Measurements from ENCODE around the gene FGFRL1.

The FGFRL1 gene

DNA sequence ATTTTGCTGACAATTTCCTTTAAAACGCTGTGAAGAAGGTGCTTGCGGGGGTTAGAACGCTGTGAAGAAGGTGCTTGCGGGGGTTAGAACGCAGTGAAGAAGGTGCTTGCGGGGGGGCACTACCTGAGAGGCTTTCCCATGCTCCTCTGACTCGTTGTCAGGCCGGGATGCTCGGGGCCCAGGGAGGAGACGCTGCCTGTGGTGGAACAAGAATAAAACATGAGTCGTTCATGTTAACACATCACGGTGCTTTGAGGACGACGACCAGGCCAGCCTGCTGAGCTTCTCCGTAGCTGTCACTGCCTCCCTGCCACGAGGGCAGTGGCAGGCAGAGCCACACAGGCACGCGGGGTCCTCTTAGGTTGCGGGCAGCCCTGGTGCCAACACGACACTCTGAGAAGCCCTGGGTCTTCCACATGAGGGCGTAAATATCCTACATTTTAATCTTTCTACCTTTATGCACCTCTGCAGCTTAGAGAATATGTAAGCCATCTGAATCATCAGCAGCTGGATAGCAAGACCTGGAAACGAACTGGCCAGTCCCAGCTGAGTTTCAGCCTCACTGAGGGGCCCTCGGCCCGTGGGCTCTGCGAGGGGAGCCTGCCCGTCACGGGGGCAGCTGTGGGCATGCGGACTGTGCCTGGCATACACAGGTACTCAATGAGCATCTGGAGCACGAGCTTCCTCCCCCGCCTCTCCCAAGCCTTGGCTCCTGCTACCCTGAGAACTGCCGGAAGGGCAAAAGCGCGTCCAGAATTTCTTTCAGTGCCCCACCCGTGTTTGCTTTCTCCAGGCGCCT is 47.0 kb downstream of the FGFRL1 start:
- TF ChIP-seq, protein P1, sequence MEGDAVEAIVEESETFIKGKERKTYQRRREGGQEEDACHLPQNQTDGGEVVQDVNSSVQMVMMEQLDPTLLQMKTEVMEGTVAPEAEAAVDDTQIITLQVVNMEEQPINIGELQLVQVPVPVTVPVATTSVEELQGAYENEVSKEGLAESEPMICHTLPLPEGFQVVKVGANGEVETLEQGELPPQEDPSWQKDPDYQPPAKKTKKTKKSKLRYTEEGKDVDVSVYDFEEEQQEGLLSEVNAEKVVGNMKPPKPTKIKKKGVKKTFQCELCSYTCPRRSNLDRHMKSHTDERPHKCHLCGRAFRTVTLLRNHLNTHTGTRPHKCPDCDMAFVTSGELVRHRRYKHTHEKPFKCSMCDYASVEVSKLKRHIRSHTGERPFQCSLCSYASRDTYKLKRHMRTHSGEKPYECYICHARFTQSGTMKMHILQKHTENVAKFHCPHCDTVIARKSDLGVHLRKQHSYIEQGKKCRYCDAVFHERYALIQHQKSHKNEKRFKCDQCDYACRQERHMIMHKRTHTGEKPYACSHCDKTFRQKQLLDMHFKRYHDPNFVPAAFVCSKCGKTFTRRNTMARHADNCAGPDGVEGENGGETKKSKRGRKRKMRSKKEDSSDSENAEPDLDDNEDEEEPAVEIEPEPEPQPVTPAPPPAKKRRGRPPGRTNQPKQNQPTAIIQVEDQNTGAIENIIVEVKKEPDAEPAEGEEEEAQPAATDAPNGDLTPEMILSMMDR (conservative IDR thresholded peaks at IDR 0.05; ENCODE audit: low read depth), result no peak
- ChIA-PET CTCF (interaction anchor here (0.6 kb wide), 1 partner anchor 26 kb away, joined by 3 read pairs; no protein-coding TSS in a partner anchor), POLR2A (ENCODE audit: low non-redundant PET) (no interaction called here)
- DNase-seq (ENCODE audit: low spot score), result no peak
- H3K27ac ChIP-seq, result no peak overlapping the region; the same call in 1 of the 2 replicates

DNA sequence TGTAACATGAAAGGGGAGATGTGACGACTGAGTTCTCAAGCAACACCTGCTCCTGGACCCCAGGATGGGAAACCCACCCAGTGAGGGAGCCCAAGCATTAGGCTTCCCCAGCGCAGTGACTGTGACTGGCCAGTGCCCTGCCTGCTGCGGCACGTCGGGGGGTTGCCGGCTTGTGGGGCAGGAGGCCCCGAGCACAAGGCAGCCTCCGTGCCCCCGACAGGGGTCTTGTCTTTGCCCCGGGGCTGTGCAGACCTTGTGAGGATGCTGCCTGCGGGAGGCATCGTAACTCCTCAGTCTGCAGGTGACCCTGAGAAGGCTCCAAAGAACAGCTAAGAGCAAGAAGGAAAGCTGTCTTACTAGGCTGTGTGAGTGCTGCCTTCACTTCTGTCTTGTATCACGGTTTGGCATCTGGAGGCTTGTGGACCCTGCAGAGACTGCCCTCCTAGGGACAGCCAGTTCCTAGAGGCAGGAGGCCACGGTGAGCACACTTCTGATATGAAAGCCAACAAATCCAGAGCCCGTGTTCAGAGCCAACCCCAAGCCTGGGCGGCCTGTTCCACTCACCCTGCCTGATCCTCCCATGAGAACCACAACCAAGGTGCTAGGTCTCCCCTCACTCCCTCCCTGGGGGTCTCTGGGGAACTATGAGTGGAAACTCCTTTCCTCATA is 47.7 kb downstream of the FGFRL1 start:
- CTCF ChIA-PET, result no interaction called here
- DNase-seq (ENCODE audit: low spot score), result no peak
- TF ChIP-seq, protein P1 (conservative IDR thresholded peaks at IDR 0.05; ENCODE audit: low read depth), result no peak
- POLR2A ChIA-PET (ENCODE audit: low non-redundant PET), result no interaction called here
- no peak overlapping the region; the same call in 1 of the 2 replicates for H3K27ac ChIP-seq

DNA sequence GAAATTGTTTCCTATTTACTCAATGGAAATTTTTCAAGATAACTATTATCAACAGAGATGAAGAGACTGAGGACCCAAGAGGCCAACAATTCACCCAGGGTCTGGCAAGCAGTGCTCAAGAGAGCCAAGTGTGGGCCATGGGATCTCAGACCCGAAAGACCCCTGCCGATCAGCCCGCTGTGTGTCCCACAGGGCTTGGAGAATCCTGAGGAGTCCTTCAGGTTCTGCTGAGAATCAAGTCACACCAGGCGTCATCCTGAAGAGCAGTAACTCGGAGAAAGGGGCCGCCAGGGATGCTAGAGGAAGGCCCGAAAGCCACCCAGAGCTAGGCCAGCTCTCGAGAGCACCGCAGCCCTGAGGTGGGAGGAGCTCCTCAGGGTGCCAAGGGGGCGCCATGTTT is 48.7 kb downstream of the FGFRL1 start:
- TF ChIP-seq, protein P1 (conservative IDR thresholded peaks at IDR 0.05; ENCODE audit: low read depth), result no peak
- CTCF ChIA-PET, result no interaction called here
- H3K27ac ChIP-seq, result no peak overlapping the region
- POLR2A ChIA-PET (ENCODE audit: low non-redundant PET), result no interaction called here
- DNase-seq (ENCODE audit: low spot score), result no peak

DNA sequence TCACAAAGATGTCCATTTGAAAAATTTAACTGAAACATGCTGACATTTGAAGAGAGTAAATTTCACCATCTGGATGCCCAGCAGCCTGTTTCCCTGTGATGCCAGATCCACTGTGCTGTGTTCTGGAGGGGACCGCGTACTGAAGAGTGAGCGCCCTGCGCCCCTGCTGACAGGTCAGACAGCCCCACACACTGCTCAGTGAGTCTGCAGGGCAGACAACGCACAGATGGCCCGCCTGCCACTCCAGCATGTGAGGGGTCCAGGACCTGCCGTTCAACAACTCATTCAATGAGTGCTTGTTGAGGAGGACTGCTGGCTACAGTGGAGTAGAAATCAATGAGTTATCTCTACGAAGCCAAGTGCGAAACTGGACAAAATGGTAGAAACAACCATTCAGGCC is 49.2 kb downstream of the FGFRL1 start:
- ChIA-PET POLR2A (ENCODE audit: low non-redundant PET) (no interaction called here), CTCF (no interaction called here)
- H3K27ac ChIP-seq, result no peak overlapping the region
- DNase-seq (ENCODE audit: low spot score), result no peak
- TF ChIP-seq, protein P1 (conservative IDR thresholded peaks at IDR 0.05; ENCODE audit: low read depth), result no peak

DNA sequence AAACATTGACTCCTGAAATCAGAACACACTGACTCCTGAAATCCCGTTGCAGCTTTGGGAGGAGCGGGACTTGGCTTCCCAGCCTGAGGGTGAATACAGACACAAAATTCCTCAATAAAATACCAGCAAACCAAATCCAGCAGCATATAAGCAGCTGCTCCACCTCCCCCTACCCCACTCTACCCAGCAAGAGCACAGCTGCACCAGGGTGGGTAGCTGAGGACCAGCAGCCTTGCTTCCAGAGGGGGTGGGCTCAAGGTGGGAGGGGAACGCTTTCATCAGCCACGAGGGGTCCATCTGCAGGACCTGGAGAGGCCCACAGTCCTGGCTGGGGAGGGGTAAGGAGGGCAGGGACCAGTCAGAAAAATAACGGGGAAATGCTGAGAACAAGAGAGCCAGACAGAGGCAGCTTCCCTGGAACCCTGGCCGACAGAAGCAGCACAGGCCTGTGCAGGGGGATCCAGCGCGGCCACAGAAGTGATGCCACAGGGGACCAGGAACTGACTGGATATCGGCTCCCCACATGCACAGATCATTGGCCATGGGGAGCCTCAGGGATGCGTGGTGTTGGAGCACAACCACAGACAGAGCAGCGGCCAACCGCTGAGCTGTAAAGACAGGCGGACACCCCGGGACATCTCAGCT is 49.8 kb downstream of the FGFRL1 start:
- no peak overlapping the region for H3K27ac ChIP-seq
- ChIA-PET POLR2A (ENCODE audit: low non-redundant PET) (no interaction called here), CTCF (no interaction called here)
- DNase-seq (ENCODE audit: low spot score), result no peak
- TF ChIP-seq, protein P1 (conservative IDR thresholded peaks at IDR 0.05; ENCODE audit: low read depth), result no peak

DNA sequence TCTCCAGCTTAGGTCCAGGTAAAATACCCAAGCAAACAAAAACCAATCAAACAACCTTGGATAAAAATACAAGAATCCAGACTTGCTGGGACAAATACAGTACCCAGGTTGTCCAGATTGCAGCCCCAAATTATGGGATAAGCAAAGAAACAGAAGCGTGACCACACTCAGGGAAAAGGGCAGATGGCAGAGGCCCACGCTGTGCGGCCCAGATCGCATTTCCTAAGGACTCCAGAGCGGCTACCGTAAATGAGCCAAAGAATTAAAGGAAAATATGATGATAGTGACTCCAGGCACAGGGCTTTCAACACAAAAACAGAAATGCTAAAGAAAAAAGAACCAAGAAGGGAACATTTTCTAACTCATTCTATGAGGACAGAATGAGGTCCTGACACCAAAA is 50.3 kb downstream of the FGFRL1 start:
- H3K27ac ChIP-seq, result no peak overlapping the region
- ChIA-PET CTCF (no interaction called here), POLR2A (ENCODE audit: low non-redundant PET) (no interaction called here)
- TF ChIP-seq, protein P1 (conservative IDR thresholded peaks at IDR 0.05; ENCODE audit: low read depth), result no peak
- no peak for DNase-seq (ENCODE audit: low spot score)
